RPMI7951 (cell line): ENCODE data around the gene DNAJB1. TPM values are rescaled to one million over a fixed set of nuclear protein-coding genes. Genes with fewer than 3 reads are reported as not detected.
"Not testable (repeated sequence)": the region's sequence is repeated elsewhere in the genome, so short reads cannot be mapped to it uniquely, and the experiment has no call there.

Experiments used
- DNase-seq: peaks from one replicate; pipeline ENCODE4 v3.0.0-alpha.2; 2012; ENCODE audit warnings: low read depth
- total RNA-seq: library from RNA; depleted of rRNA; stranded (reverse); fragments of >200 nt; shearing (Covaris generic); gene quantifications from 2 replicates; pipeline ENCODE4 v1.2.3, GENCODE V29; 2014

Gene DNAJB1
- total RNA-seq, 1 experiment from 2014 or later: 95.9 TPM

GRCh38 chr19:14553042-14553938 lies 35.1 kb upstream of the DNAJB1 start:
- no peak for DNase-seq

- DNase-seq: not testable (repeated sequence)
These were observed 33.8 kb upstream of the DNAJB1 start for GRCh38 chr19:14552006-14552360.

GRCh38 chr19:14551134-14552005 lies 33.2 kb upstream of the DNAJB1 start:
- DNase-seq: not testable (repeated sequence)

- DNase-seq: no peak
These were observed 32.1 kb upstream of the DNAJB1 start for GRCh38 chr19:14550201-14550754.

- DNase-seq: no peak
These were observed 27.5 kb upstream of the DNAJB1 start for GRCh38 chr19:14545716-14546082.

- no peak for DNase-seq
These were observed 26.9 kb upstream of the DNAJB1 start for GRCh38 chr19:14544977-14545715.

GRCh38 chr19:14544047-14544446 lies 25.9 kb upstream of the DNAJB1 start:
- DNase-seq: no peak

GRCh38 chr19:14542711-14543328 lies 24.6 kb upstream of the DNAJB1 start:
- peak; percentile 61 for DNase-seq

GRCh38 chr19:14541979-14542378 lies 23.8 kb upstream of the DNAJB1 start:
- not testable (repeated sequence) for DNase-seq

- no peak for DNase-seq
These were observed 22.7 kb upstream of the DNAJB1 start for GRCh38 chr19:14540741-14541525.

- no peak for DNase-seq
These were observed 18.9 kb upstream of the DNAJB1 start for GRCh38 chr19:14536926-14537692.

GRCh38 chr19:14533450-14533849 lies 15.3 kb upstream of the DNAJB1 start:
- no peak for DNase-seq

GRCh38 chr19:14530506-14530905 lies 12.3 kb upstream of the DNAJB1 start:
- DNase-seq: no peak

- no peak for DNase-seq
These were observed 11.8 kb upstream of the DNAJB1 start for GRCh38 chr19:14530005-14530348.

GRCh38 chr19:14529254-14530004 lies 11.2 kb upstream of the DNAJB1 start, which contains the start of gene TECR:
TSS of gene TECR (plus strand) at chr19:14529594. CDS start at chr19:14529697, 103 bp downstream.
- peak; percentile 100 for DNase-seq

GRCh38 chr19:14528419-14529253 lies 10.4 kb upstream of the DNAJB1 start:
- no peak for DNase-seq

GRCh38 chr19:14526423-14526822 lies 8.2 kb upstream of the DNAJB1 start:
- DNase-seq: no peak

- DNase-seq: no peak
These were observed 7.5 kb upstream of the DNAJB1 start for GRCh38 chr19:14525729-14526128.
